ENCODE results near the gene ASPA. TPM values are rescaled to one million over a fixed set of nuclear protein-coding genes. Genes with fewer than 3 reads are reported as not detected.

ASPA gene
- total and polyA plus RNA-seq, 2 experiments from 2014 or later: 0.13 TPM; not detected in 1

GRCh38 chr17:3510090-3510489, 34.3 kb downstream of the ASPA start (continued):
- TF ChIP-seq, protein P1, sequence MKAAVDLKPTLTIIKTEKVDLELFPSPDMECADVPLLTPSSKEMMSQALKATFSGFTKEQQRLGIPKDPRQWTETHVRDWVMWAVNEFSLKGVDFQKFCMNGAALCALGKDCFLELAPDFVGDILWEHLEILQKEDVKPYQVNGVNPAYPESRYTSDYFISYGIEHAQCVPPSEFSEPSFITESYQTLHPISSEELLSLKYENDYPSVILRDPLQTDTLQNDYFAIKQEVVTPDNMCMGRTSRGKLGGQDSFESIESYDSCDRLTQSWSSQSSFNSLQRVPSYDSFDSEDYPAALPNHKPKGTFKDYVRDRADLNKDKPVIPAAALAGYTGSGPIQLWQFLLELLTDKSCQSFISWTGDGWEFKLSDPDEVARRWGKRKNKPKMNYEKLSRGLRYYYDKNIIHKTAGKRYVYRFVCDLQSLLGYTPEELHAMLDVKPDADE (IDR thresholded peaks at IDR 0.05): no peak
- TF ChIP-seq EZH2phosphoT487 (IDR thresholded peaks at IDR 0.05; ENCODE audit: unreplicated experiment): no peak
- TF ChIP-seq POLR2AphosphoS5 (IDR thresholded peaks at IDR 0.05; ENCODE audit: low read depth): no peak

DNA sequence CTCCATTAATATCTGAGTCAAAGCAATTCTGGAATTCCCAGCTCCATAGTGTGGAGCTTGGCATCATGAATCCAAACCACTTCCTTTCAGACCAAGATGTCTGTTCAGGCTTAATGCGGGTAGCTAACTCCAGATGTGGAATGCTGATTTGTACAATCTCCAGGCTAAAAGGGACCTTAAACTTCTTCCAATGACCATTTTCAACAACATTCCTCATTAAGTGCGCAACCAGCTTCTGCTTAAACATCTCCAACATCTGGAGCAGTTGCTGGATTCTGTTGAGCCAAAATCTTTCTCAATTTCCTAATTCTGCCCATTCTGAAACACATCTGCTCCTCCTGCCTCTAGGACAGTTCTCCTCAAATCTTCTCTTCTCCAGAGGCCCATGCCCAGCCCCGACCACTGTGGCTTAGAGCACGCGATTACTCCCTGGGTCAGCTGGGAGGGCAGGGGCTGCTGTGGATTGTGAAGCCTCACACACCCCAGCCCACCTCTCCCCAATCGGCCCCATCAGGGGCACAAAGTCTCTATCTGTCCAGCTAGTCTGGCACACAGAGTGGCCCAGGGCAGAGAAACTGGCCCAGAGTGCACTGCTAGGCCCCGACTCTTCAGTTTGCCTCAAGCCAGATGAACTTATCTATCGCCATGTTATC, 36.2 kb downstream of the ASPA start:
- Histone ChIP-seq H3K4me2 (no peak overlapping the region), H3K27ac (ENCODE audit: low read depth) (no peak overlapping the region), H3K79me2 (replicated peaks; ENCODE audit: insufficient read depth) (no peaks in the 10 kb centered on the region), H3F3A (replicated peaks; ENCODE audit: low read depth) (no peaks in the 10 kb centered on the region), H3K4me1 (ENCODE audit: insufficient read depth) (peaks cover 28% of the 10 kb centered on the region), H3K36me3 (ENCODE audit: insufficient read depth) (no peaks in the 10 kb centered on the region; the same call in 1 of the 2 replicates), H4K20me1 (replicated peaks; ENCODE audit: insufficient read depth) (no peaks in the 10 kb centered on the region), H3K9me2 (ENCODE audit: insufficient read depth) (peaks cover 12% of the 10 kb centered on the region), H2AFZ (peak overlapping the region; percentile 93; the same call in 1 of the 2 replicates), H3K27me3 (ENCODE audit: insufficient read depth) (no peaks in the 10 kb centered on the region), H3K4me3 (no peak overlapping the region)
- H3K4me3 Mint-ChIP-seq: no peak overlapping the region
- H3K36me3 Mint-ChIP-seq (ENCODE audit: low read depth): no peaks in the 10 kb centered on the region
- H3K9me3 Mint-ChIP-seq: peaks cover 6% of the 10 kb centered on the region; the same call in 2 of the 3 replicates
- ATAC-seq (no peak), DNase-seq (ENCODE audit: low spot score) (no peak)
- no peak overlapping the region for H3K27ac Mint-ChIP-seq
- peaks cover 36% of the 10 kb centered on the region for H3K4me1 Mint-ChIP-seq
- H3K27me3 Mint-ChIP-seq (ENCODE audit: insufficient read depth, low read depth, poor library complexity): peaks cover 31% of the 10 kb centered on the region
- no peak for TF ChIP-seq JUNB (IDR thresholded peaks at IDR 0.05; ENCODE audit: unreplicated experiment)
- no peak for TF ChIP-seq ZNF114 (CRISPR knock-in tag; IDR thresholded peaks at IDR 0.05)
- TF ChIP-seq EZH2 (IDR thresholded peaks at IDR 0.05; ENCODE audit: low read depth, unreplicated experiment): no peak
- TF ChIP-seq NANOG (IDR thresholded peaks at IDR 0.05; ENCODE audit: borderline replicate concordance): no peak

- Histone ChIP-seq H2AFZ (peak overlapping the region; percentile 93), H3K27me3 (ENCODE audit: insufficient read depth) (no peaks in the 10 kb centered on the region), H3K4me3 (no peak overlapping the region), H3K4me1 (ENCODE audit: insufficient read depth) (peaks cover 28% of the 10 kb centered on the region), H3K9me2 (ENCODE audit: insufficient read depth) (peaks cover 8% of the 10 kb centered on the region; the same call in 1 of the 2 replicates), H3K4me2 (peak overlapping the region; percentile 69), H3K36me3 (ENCODE audit: insufficient read depth) (no peaks in the 10 kb centered on the region; the same call in 1 of the 2 replicates), H4K20me1 (replicated peaks; ENCODE audit: insufficient read depth) (no peaks in the 10 kb centered on the region), H3K27ac (ENCODE audit: low read depth) (no peak overlapping the region), H3F3A (replicated peaks; ENCODE audit: low read depth) (no peaks in the 10 kb centered on the region), H3K79me2 (replicated peaks; ENCODE audit: insufficient read depth) (no peaks in the 10 kb centered on the region)
- H3K27me3 Mint-ChIP-seq (ENCODE audit: insufficient read depth, low read depth, poor library complexity): peaks cover 31% of the 10 kb centered on the region
- DNase-seq (ENCODE audit: low spot score): peak; percentile 46
- no peak overlapping the region for H3K27ac Mint-ChIP-seq
- no peaks in the 10 kb centered on the region for H3K36me3 Mint-ChIP-seq (ENCODE audit: low read depth)
- no peak overlapping the region for H3K4me3 Mint-ChIP-seq
- ATAC-seq: peak; percentile 91
- peaks cover 36% of the 10 kb centered on the region for H3K4me1 Mint-ChIP-seq
- H3K9me3 Mint-ChIP-seq: peaks cover 6% of the 10 kb centered on the region; the same call in 2 of the 3 replicates
- TF ChIP-seq, protein P2, sequence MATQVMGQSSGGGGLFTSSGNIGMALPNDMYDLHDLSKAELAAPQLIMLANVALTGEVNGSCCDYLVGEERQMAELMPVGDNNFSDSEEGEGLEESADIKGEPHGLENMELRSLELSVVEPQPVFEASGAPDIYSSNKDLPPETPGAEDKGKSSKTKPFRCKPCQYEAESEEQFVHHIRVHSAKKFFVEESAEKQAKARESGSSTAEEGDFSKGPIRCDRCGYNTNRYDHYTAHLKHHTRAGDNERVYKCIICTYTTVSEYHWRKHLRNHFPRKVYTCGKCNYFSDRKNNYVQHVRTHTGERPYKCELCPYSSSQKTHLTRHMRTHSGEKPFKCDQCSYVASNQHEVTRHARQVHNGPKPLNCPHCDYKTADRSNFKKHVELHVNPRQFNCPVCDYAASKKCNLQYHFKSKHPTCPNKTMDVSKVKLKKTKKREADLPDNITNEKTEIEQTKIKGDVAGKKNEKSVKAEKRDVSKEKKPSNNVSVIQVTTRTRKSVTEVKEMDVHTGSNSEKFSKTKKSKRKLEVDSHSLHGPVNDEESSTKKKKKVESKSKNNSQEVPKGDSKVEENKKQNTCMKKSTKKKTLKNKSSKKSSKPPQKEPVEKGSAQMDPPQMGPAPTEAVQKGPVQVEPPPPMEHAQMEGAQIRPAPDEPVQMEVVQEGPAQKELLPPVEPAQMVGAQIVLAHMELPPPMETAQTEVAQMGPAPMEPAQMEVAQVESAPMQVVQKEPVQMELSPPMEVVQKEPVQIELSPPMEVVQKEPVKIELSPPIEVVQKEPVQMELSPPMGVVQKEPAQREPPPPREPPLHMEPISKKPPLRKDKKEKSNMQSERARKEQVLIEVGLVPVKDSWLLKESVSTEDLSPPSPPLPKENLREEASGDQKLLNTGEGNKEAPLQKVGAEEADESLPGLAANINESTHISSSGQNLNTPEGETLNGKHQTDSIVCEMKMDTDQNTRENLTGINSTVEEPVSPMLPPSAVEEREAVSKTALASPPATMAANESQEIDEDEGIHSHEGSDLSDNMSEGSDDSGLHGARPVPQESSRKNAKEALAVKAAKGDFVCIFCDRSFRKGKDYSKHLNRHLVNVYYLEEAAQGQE (IDR thresholded peaks at IDR 0.05; ENCODE audit: unreplicated experiment): no peak
Measured at GRCh38 chr17:3512505-3513171, 36.8 kb downstream of the ASPA start.

All from GM23338 (cell line).